ENCODE measurements around the gene EPHA7. TPM values are rescaled to one million over a fixed set of nuclear protein-coding genes. Genes with fewer than 3 reads are reported as not detected.
A peak's percentile ranks its signal among the peaks of the same experiment; 100 is the strongest.

The EPHA7 gene
- total RNA-seq (not detected), polyA plus RNA-seq (not detected), total RNA-seq (0 to 1.2 (median 0) reads per million in 6 experiments)

DNA sequence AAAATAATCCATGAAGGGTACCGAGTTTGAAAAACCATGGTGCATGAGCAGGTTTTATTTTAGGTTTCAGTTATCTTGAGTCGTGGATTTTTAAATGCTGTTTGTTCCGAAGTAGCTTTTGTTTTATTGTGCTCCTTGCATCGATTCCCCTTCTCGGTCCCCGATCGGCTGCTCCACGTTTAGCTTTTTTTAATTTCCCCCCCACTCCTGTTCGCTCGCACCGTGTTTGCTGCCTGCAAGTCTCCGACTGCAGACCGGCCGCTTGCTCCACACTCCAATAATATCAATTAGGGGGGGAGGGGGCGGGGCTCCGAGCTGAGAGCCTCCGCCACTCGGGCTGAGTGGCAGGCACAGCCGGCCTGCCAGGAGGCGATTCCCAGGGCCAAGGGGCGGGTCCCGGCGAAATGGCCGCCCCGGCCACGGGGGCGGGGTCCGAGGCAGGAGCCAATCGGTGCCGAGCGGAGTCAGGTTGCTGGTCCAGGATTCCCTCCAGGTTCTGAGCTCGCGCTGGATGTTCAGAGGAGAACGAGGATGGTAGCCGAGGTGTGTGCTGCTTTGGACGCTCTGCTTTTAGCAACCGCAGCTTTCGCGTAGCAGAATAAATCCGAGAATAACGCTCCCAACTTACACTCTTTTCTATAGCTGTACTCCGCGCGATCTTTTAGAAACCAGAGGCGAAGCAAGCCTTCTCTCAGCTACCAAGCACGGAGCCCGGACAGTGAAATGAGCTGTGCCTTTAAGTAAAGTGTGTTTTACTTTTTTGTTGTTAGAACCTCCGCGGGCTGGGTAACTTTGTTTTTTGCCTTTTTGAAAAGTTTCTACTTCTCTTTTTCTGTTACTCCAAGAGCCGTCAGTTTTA is at the start of gene EPHA7:
Gene EPHA7 (minus strand): TSS at position 256 of the 859 bp plus-strand sequence. CDS start 218 bp downstream, at position 38.
- POLR2A ChIA-PET: no interaction called here
- Mint-ChIP-seq H3K27ac (peak within 1 kb of the TSS in 5 of 10 donors; percentile 33 to 79 (median 66)), H3K9me3 (peaks cover 0 to 10% (median 0%) of the 10 kb centered on the region in 9 donors), H3K27me3 (peaks cover 12 to 60% (median 46%) of the 10 kb centered on the region in 5 donors), H3K4me3 (peak within 1 kb of the TSS; percentile 74 to 90 (median 84)), H3K4me1 (peaks cover 2 to 29% (median 24%) of the 10 kb centered on the region in 4 donors), H3K36me3 (no peaks in the 10 kb centered on the region)
- DNase-seq: peak in 5 of 10 donors; percentile 9 to 30 (median 18)
- ATAC-seq: peak; percentile 58 to 59

DNA sequence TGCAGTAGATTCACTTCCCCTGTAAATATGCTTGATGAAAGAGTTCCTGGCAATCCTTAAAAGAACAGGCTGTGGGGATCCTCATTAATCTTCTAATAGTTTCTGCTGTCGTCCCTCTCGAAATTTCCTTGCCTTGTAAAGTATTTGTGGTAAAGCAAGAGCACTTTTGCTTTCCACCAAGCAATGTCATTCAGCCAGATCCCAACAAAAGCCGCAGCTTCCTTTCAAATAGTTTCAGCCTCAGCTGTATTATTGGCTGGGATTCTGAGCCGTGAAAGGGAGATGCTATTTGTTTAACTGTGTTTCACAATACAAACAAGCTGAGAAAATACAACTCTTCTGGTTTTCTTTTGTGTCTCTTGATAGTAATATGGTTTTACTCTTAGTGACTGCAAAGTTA is 48.9 kb upstream of the EPHA7 start:
- H3K9me3 Mint-ChIP-seq: peaks cover 0 to 6% (median 2%) of the 10 kb centered on the region in 9 donors
- no peak overlapping the region for H3K27ac Mint-ChIP-seq
- H3K27me3 Mint-ChIP-seq: no peaks in the 10 kb centered on the region
- H3K4me1 Mint-ChIP-seq: no peaks in the 10 kb centered on the region
- POLR2A ChIA-PET: no interaction called here
- H3K36me3 Mint-ChIP-seq: no peaks in the 10 kb centered on the region
- no peak for DNase-seq
- H3K4me3 Mint-ChIP-seq: no peak overlapping the region
- ATAC-seq: no peak

DNA sequence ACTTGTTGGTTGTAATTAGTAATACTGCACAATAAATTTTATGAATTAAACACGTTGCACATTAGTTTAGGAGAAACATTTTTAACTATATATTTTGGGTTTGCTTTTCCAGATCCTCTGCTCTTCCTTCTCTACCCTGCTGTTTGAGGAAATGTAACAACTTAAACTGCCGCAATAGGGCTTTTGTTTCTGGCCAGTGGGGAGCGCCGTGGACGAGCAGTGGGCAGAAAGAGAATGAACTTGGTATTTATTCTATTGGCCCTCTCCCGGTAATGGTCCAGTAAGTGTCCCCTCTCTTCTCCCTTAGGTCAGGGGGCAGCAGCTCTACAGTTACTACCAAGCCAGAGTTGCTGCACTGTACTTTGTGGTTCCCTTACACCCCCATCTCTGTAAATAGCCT is 35.2 kb upstream of the EPHA7 start:
- peaks cover 0 to 1% (median 0%) of the 10 kb centered on the region in 5 donors for H3K27me3 Mint-ChIP-seq
- ATAC-seq (no peak), DNase-seq (no peak)
- POLR2A ChIA-PET: no interaction called here
- H3K4me3 Mint-ChIP-seq: no peak overlapping the region
- H3K36me3 Mint-ChIP-seq: no peaks in the 10 kb centered on the region
- H3K9me3 Mint-ChIP-seq: peaks cover 0 to 19% (median 0%) of the 10 kb centered on the region in 9 donors
- no peaks in the 10 kb centered on the region for H3K4me1 Mint-ChIP-seq
- no peak overlapping the region for H3K27ac Mint-ChIP-seq

DNA sequence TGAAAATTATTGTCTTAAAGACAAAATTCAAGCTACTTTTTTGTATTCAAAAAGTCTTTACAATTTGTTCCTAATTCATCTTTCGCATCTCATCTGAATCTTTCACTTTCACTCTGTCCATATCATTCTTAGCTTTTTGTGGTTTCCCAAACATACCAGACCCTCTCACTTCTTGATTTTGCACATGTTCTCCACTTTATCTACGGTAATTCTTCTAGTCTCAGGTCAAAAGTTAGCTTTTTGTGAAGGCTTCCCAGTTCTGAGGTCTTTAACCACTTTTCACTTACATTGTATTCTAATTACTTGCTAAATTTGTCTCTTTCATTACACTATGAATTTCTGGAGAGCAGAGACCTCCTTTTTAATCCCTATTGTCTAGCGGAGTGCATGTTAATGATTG is 34.6 kb upstream of the EPHA7 start:
- no peak for DNase-seq
- no peak overlapping the region for H3K27ac Mint-ChIP-seq
- H3K36me3 Mint-ChIP-seq: no peaks in the 10 kb centered on the region
- no peaks in the 10 kb centered on the region for H3K4me1 Mint-ChIP-seq
- H3K4me3 Mint-ChIP-seq: no peak overlapping the region
- H3K27me3 Mint-ChIP-seq: peaks cover 0 to 1% (median 0%) of the 10 kb centered on the region in 5 donors
- H3K9me3 Mint-ChIP-seq: peaks cover 0 to 19% (median 0%) of the 10 kb centered on the region in 9 donors
- ATAC-seq: no peak
- POLR2A ChIA-PET: no interaction called here

DNA sequence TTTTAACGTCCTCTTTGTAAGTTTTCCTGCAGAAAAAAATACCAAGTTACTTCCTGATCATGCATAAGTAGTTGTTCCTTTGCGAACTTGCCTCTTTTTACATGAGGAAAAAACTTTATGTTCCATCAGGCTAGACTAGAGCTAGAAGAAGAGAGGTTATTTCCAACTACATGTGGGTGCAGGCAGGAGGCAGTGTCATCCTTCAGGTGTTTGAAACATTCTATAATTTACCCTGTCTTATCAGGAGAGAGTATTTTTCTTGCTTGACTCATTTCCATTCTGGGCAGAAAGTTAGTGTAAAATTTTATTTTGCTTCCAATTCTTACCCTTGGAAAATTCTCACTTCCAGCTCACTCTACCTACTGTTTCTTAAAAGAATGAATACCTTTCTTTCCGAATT is 28.5 kb upstream of the EPHA7 start:
- H3K9me3 Mint-ChIP-seq: peaks cover 0 to 11% (median 0%) of the 10 kb centered on the region in 9 donors
- no peaks in the 10 kb centered on the region for H3K36me3 Mint-ChIP-seq
- no peak for DNase-seq
- H3K4me1 Mint-ChIP-seq: no peaks in the 10 kb centered on the region
- no peak for ATAC-seq
- POLR2A ChIA-PET: no interaction called here
- H3K27me3 Mint-ChIP-seq: peaks cover 0 to 5% (median 0%) of the 10 kb centered on the region in 5 donors
- H3K4me3 Mint-ChIP-seq: no peak overlapping the region
- H3K27ac Mint-ChIP-seq: no peak overlapping the region

DNA sequence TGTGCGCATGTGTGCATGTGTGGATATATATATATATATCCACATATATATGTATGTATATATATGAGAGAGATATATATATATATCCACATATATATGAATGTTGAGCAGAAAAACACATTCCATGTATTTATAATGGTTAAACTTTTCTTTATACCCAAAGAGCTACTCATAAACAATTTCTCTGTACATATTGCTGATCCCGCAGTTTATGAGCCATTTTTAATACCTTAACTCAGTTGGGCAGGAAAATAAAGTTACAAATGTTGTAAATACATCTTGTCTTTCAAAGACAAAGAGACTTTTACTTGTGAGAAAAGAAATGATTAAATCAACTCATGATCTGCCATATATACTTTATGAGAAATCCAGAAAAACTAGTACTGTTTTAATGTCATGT is 18.1 kb upstream of the EPHA7 start:
- Mint-ChIP-seq H3K27ac (no peak overlapping the region), H3K36me3 (no peaks in the 10 kb centered on the region), H3K4me3 (no peak overlapping the region), H3K4me1 (peaks cover 0 to 1% (median 0%) of the 10 kb centered on the region in 4 donors), H3K9me3 (peaks cover 0 to 8% (median 2%) of the 10 kb centered on the region in 9 donors), H3K27me3 (no peaks in the 10 kb centered on the region)
- ATAC-seq (no peak), DNase-seq (no peak)
- POLR2A ChIA-PET: no interaction called here

DNA sequence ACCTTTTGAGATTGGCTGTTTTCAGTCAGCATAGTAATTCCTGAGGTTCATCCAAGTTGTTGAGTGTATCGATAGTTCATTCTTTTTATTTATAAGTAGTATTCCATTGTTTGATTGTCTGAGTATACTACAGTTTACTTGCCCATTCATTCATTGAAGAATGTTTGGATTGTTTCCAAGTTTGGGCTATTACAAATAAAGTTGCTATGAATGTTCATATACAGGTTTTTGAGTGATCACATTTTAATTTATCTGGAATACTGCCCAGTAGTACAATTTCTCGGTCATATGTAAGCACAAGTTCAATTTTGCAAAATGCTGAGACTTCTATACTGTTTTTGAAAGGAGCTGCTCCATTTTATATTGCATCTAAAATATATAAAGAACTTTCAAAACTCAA is 14.2 kb upstream of the EPHA7 start:
- Mint-ChIP-seq H3K27ac (no peak overlapping the region), H3K27me3 (peaks cover 0 to 3% (median 0%) of the 10 kb centered on the region in 5 donors), H3K9me3 (peaks cover 0 to 11% (median 2%) of the 10 kb centered on the region in 9 donors), H3K4me3 (no peak overlapping the region), H3K36me3 (no peaks in the 10 kb centered on the region), H3K4me1 (peaks cover 0 to 1% (median 0%) of the 10 kb centered on the region in 4 donors)
- no peak for ATAC-seq
- DNase-seq: no peak
- POLR2A ChIA-PET: no interaction called here

DNA sequence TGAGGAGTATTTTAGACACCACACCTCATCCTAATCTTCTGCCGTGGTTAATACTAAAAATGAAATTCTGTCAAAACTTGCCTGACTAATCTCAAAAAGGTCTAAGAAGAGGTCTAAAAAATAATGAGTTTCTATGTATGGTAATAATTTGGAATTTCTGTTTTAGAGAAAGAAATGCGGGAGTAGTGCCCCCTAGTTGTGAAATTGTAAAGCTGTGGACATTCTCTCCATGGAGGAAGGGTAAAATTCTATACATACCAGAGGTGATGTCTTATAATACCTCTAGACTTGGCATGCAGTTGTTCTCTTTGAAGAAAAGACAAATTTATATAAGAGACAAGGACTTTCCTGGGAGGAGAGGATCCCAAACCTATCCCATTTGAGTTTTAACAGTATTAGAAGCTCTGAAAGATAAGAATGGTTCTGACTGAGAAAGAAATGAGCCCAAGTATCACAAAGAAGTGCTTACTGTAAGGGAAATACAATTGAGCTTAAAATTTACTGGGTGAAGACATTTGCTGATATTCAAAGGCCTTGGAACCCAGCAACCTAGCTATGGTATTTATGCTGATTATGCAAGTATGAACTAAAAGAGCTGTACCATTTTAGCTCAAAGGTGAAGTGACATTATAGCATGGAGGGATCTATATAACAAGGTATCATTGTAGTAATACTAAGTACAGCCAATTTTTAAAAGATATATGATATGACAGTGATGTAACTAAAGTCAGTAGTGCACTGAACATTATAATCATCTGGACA is 5.1 kb upstream of the EPHA7 start:
- no peak for DNase-seq
- POLR2A ChIA-PET: no interaction called here
- Mint-ChIP-seq H3K27me3 (peaks cover 3 to 32% (median 25%) of the 10 kb centered on the region in 5 donors), H3K4me1 (peaks cover 0 to 10% (median 9%) of the 10 kb centered on the region in 4 donors), H3K27ac (no peak overlapping the region), H3K4me3 (no peak overlapping the region), H3K9me3 (peaks cover 0 to 12% (median 2%) of the 10 kb centered on the region in 9 donors), H3K36me3 (no peaks in the 10 kb centered on the region)
- no peak for ATAC-seq

DNA sequence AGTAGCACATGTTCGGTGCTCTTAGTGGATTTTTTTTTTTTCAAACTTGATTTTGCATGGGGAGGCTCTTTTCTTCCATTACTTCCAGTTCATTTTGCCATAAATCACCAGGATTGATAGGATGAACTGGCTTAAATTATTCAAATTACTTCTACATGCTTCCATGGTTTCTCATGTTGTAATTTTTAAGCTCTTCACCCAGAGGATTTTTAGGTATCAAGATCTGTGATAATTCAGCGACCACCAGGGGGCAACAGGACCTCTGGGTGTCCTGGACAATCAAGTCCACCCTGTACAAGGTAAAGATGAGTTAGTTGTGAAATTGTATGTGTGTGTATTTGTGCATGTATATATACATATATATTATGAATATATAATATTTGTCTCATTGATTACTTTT is 4.2 kb upstream of the EPHA7 start:
- DNase-seq (no peak), ATAC-seq (no peak)
- Mint-ChIP-seq H3K4me3 (no peak overlapping the region), H3K27ac (no peak overlapping the region), H3K9me3 (peaks cover 0 to 12% (median 2%) of the 10 kb centered on the region in 9 donors), H3K4me1 (peaks cover 0 to 15% (median 13%) of the 10 kb centered on the region in 4 donors), H3K27me3 (peaks cover 3 to 38% (median 28%) of the 10 kb centered on the region in 5 donors), H3K36me3 (no peaks in the 10 kb centered on the region)
- POLR2A ChIA-PET: no interaction called here

DNA sequence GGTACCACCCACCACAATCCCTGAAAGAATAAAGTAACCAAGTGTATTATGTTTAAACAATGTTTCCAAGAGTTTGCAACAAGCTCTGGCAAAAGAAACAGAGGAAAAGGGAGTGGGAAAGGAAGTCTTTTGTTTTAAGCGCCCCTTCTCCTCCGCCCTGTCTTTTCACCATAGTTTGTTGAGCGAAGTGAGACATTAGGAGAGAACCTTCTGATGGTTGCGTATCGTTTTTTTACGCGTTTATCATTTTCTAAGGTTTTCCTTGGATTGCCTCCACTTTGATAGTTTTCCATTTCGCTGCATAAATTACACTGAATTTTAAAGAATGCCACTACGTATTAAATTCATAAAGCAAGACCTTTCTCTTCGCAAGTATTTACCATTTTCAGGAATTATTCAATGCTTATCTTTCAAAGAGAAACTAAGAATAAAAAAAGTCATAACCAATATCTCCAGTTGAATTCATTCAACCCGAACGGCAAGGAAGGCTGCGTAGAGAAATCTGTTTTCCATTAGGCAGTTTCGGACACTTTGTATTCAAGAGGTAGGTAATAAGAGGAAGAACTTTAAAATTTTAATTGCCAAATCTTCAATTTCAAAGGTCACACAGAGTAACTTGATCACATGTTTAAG is 920 bp upstream of the EPHA7 start:
- DNase-seq (no peak), ATAC-seq (no peak)
- peaks cover 0 to 10% (median 0%) of the 10 kb centered on the region in 9 donors for H3K9me3 Mint-ChIP-seq
- no peak overlapping the region for H3K27ac Mint-ChIP-seq
- H3K36me3 Mint-ChIP-seq: no peaks in the 10 kb centered on the region
- POLR2A ChIA-PET: no interaction called here
- peaks cover 2 to 29% (median 24%) of the 10 kb centered on the region in 4 donors for H3K4me1 Mint-ChIP-seq
- peaks cover 12 to 60% (median 45%) of the 10 kb centered on the region in 5 donors for H3K27me3 Mint-ChIP-seq
- peak overlapping the region; percentile 68 to 87 (median 80) for H3K4me3 Mint-ChIP-seq

DNA sequence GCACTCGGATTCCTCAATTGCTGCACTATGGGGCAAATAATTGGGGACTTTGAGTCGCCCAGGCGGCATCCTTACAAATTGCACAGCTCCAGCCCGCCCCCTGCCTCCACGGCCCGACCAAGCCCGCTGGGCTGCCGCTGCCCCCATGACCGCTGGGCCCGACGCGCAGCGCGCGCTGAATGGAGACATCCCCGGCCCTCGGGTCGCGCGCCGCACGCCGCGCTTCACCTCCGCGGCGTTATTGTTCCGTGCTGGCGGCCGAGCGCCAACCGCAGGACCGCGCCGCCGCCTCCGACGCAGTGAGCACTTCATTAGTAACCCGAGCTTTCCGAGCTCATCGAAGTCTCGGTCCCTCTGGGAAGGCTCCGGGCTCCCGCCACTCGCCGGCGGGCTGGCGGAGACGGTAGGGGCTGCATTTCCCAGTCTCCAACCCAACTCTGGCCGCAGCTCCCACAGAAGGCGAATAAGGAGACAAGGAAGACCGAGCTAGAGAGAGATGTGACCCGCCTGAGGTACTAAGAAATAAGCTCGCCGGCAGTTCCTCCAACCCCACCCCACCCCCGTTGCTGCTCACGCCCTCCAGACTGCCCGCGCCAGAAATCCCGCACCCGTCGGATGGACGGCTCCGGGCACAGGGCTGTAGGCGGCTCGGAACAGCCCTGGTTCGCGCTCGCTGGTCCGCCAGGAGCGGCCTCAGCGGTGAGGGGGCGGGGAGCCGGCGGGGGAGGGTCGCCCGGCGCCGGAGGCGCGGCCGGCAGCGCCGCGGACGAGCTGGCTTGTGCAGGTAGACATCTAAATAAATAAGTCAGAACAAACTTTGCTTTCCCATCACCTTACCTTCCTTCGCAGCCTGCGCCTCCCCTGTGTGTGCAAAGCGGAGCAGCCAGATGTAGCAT is 703 bp downstream of the EPHA7 start:
- POLR2A ChIA-PET: no interaction called here

DNA sequence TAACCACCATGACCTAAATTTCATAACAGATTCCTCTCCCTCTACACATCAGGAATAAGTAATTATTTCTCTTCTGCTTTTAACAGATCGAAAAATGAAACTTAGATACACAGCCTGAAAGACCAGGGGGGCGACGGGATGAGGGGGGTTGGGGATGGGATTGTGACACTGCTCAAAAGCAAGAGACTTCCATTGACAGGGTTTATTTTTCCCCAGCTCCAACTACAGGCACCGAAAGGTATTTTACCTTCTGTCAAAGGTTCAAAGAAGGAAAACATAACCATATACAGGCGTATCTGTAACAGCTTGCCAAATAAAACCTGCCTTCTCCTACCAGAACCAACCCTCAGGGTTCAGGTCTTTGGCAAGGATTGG is 1.3 kb downstream of the EPHA7 start:
- peaks cover 9 to 59% (median 43%) of the 10 kb centered on the region in 5 donors for H3K27me3 Mint-ChIP-seq
- ATAC-seq: no peak
- H3K36me3 Mint-ChIP-seq: no peaks in the 10 kb centered on the region
- H3K9me3 Mint-ChIP-seq: peaks cover 0 to 10% (median 0%) of the 10 kb centered on the region in 9 donors
- H3K4me3 Mint-ChIP-seq: peak overlapping the region in 9 of 10 donors; percentile 48 to 81 (median 66)
- DNase-seq: no peak
- no peak overlapping the region for H3K27ac Mint-ChIP-seq
- POLR2A ChIA-PET: no interaction called here
- H3K4me1 Mint-ChIP-seq: peaks cover 2 to 29% (median 24%) of the 10 kb centered on the region in 4 donors

More for the DNA sequence above, 703 bp downstream of the EPHA7 start:
- Mint-ChIP-seq H3K4me1 (peaks cover 2 to 29% (median 24%) of the 10 kb centered on the region in 4 donors), H3K4me3 (peak overlapping the region; percentile 74 to 90 (median 84)), H3K27ac (peak overlapping the region in 2 of 10 donors; percentile 33 to 66), H3K9me3 (peaks cover 0 to 10% (median 0%) of the 10 kb centered on the region in 9 donors), H3K27me3 (peaks cover 11 to 60% (median 45%) of the 10 kb centered on the region in 5 donors), H3K36me3 (no peaks in the 10 kb centered on the region)
- no peak for DNase-seq
- peak; percentile 11 to 36 for ATAC-seq
